MM.1S (cell line): ENCODE measurements around the gene JAML.

Experiments
- DNase-seq: peaks from one replicate; pipeline ENCODE4 v3.0.0-alpha.2; 2015
- H2AFZ ChIP-seq: fragments of 300-600 bp; sonication (generic); 2 replicates; pipeline ENCODE4 v1.6.0; 2016; ENCODE audit warnings: antibody characterized with exemption, low read length
- H3F3A ChIP-seq: fragments of 300-600 bp; sonication (generic); 2 replicates; pipeline ENCODE4 v1.6.1; 2016; ENCODE audit warnings: mild to moderate bottlenecking, antibody characterized with exemption, low read length, moderate library complexity, mixed read lengths; ENCODE audit not compliant: insufficient read depth
- H3K27ac ChIP-seq: fragments of 300-600 bp; sonication (generic); 2 replicates; pipeline ENCODE4 v1.5.1; 2016; ENCODE audit warnings: mild to moderate bottlenecking, low read length
- H3K27me3 ChIP-seq: fragments of 300-600 bp; sonication (generic); replicated peaks from 2 replicates; pipeline ENCODE4 v1.6.0; 2016; ENCODE audit warnings: low read length; ENCODE audit not compliant: insufficient read depth
- H3K36me3 ChIP-seq: fragments of 300-600 bp; sonication (generic); replicated peaks from 2 replicates; pipeline ENCODE4 v1.6.1; 2016; ENCODE audit warnings: mild to moderate bottlenecking, low read length, mixed read lengths; ENCODE audit not compliant: insufficient read depth
- H3K4me1 ChIP-seq: fragments of 300-600 bp; sonication (generic); 2 replicates; pipeline ENCODE4 v1.6.1; 2016; ENCODE audit warnings: low read length, mixed read lengths
- H3K4me2 ChIP-seq: fragments of 300-600 bp; sonication (generic); 2 replicates; pipeline ENCODE4 v1.6.0; 2016; ENCODE audit warnings: low read depth, low read length
- H3K4me3 ChIP-seq: fragments of 300-600 bp; sonication (generic); 2 replicates; pipeline ENCODE4 v1.5.1; 2016; ENCODE audit warnings: low read length, mixed read lengths
- H3K79me2 ChIP-seq: fragments of 300-600 bp; sonication (generic); 2 replicates; pipeline ENCODE4 v1.6.1; 2016; ENCODE audit warnings: mixed run types, low read length, mixed read lengths
- H3K9ac ChIP-seq: fragments of 300-600 bp; sonication (generic); 2 replicates; pipeline ENCODE4 v1.6.1; 2016; ENCODE audit warnings: low read length, mixed read lengths
- H3K9me2 ChIP-seq: fragments of 300-600 bp; sonication (generic); replicated peaks from 2 replicates; pipeline ENCODE4 v1.6.1; 2016; ENCODE audit warnings: mild to moderate bottlenecking, low read length, mixed read lengths; ENCODE audit not compliant: insufficient read depth
- H3K9me3 ChIP-seq: fragments of 300-600 bp; sonication (generic); replicated peaks from 2 replicates; pipeline ENCODE4 v1.6.1; 2016; ENCODE audit warnings: mild to moderate bottlenecking, low read length, mixed read lengths; ENCODE audit not compliant: insufficient read depth
- H4K20me1 ChIP-seq: fragments of 300-600 bp; sonication (generic); 2 replicates; pipeline ENCODE4 v1.6.1; 2016; ENCODE audit warnings: mild to moderate bottlenecking, low read length, moderate library complexity, mixed read lengths; ENCODE audit not compliant: insufficient read depth
- EZH2 ChIP-seq: fragments of 300-600 bp; sonication (generic); optimal IDR thresholded peaks from 2 replicates; pipeline ENCODE3; 2017; ENCODE audit warnings: low read depth, mild to moderate bottlenecking, antibody characterized with exemption, low read length, mixed read lengths
- EZH2phosphoT487 ChIP-seq: fragments of 300-600 bp; sonication (generic); IDR thresholded peaks from 2 replicates; pipeline ENCODE4 v1.6.1; 2018; ENCODE audit warnings: antibody characterized with exemption, low read length
- TF ChIP-seq, protein P1 (sequence below): fragments of 300-600 bp; sonication (generic); IDR thresholded peaks from 2 replicates; pipeline ENCODE4 v1.5.1; 2016; ENCODE audit warnings: antibody characterized with exemption, low read length, mixed read lengths

The JAML gene

GRCh38 chr11:118238929-118239328 is 14.1 kb upstream of the JAML start:
- Histone ChIP-seq H3K27me3 (no peaks in the 10 kb centered on the region), H3F3A (no peaks in the 10 kb centered on the region), H3K9me3 (no peaks in the 10 kb centered on the region), H3K4me2 (no peak overlapping the region), H3K9ac (no peak overlapping the region), H3K4me3 (no peak overlapping the region), H3K27ac (no peak overlapping the region), H3K9me2 (no peaks in the 10 kb centered on the region), H3K36me3 (no peaks in the 10 kb centered on the region), H4K20me1 (no peaks in the 10 kb centered on the region), H3K4me1 (no peaks in the 10 kb centered on the region), H2AFZ (no peak overlapping the region), H3K79me2 (no peaks in the 10 kb centered on the region)
- TF ChIP-seq EZH2phosphoT487 (no peak), EZH2 (no peak)
- TF ChIP-seq, protein P1, sequence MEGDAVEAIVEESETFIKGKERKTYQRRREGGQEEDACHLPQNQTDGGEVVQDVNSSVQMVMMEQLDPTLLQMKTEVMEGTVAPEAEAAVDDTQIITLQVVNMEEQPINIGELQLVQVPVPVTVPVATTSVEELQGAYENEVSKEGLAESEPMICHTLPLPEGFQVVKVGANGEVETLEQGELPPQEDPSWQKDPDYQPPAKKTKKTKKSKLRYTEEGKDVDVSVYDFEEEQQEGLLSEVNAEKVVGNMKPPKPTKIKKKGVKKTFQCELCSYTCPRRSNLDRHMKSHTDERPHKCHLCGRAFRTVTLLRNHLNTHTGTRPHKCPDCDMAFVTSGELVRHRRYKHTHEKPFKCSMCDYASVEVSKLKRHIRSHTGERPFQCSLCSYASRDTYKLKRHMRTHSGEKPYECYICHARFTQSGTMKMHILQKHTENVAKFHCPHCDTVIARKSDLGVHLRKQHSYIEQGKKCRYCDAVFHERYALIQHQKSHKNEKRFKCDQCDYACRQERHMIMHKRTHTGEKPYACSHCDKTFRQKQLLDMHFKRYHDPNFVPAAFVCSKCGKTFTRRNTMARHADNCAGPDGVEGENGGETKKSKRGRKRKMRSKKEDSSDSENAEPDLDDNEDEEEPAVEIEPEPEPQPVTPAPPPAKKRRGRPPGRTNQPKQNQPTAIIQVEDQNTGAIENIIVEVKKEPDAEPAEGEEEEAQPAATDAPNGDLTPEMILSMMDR, result no peak
- no peak for DNase-seq

GRCh38 chr11:118238421-118238820 is 13.6 kb upstream of the JAML start:
- no peaks in the 10 kb centered on the region for H3K4me1 ChIP-seq

DNA sequence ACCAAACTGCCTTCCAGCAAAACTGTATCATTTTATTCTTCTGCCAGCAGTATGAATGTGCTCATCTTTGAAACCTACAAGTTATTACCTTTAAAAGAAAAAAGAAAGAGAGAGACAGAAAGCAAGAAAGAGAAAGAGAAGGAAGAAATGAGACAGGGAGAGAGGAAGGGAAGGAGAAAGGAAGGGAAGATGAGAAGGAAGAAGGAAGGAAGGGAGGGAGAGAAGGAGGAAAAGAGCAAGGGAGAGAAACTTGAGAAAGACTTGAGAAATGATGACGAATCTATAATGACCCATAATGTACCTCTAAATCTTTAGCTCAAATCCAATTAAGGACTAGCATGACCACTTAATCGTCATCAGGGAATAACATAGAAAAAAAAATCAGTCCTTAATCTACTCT is 11.4 kb upstream of the JAML start:
- Histone ChIP-seq H3K9me2 (no peaks in the 10 kb centered on the region), H3K4me1 (no peaks in the 10 kb centered on the region), H3K27ac (no peak overlapping the region), H3F3A (no peaks in the 10 kb centered on the region), H4K20me1 (no peaks in the 10 kb centered on the region), H3K27me3 (no peaks in the 10 kb centered on the region), H2AFZ (no peak overlapping the region), H3K4me3 (no peak overlapping the region), H3K9me3 (no peaks in the 10 kb centered on the region), H3K36me3 (no peaks in the 10 kb centered on the region), H3K9ac (no peak overlapping the region), H3K4me2 (no peak overlapping the region), H3K79me2 (no peaks in the 10 kb centered on the region)
- no peak for DNase-seq
- TF ChIP-seq, protein P1, result no peak
- TF ChIP-seq EZH2phosphoT487, result no peak
- TF ChIP-seq EZH2, result no peak

More at GRCh38 chr11:118238421-118238820, 13.6 kb upstream of the JAML start:
- Histone ChIP-seq H3K9ac (no peak overlapping the region), H3K4me3 (no peak overlapping the region), H3K9me3 (no peaks in the 10 kb centered on the region), H3K79me2 (no peaks in the 10 kb centered on the region), H3K4me2 (no peak overlapping the region), H3K36me3 (no peaks in the 10 kb centered on the region), H3K27me3 (no peaks in the 10 kb centered on the region), H3K27ac (no peak overlapping the region), H2AFZ (no peak overlapping the region), H3K9me2 (no peaks in the 10 kb centered on the region), H3F3A (no peaks in the 10 kb centered on the region), H4K20me1 (no peaks in the 10 kb centered on the region)
- TF ChIP-seq EZH2, result no peak
- TF ChIP-seq, protein P1, result no peak
- no peak for TF ChIP-seq EZH2phosphoT487
- no peak for DNase-seq
